ENCODE measurements around the gene SMG9.

Gene SMG9

DNA sequence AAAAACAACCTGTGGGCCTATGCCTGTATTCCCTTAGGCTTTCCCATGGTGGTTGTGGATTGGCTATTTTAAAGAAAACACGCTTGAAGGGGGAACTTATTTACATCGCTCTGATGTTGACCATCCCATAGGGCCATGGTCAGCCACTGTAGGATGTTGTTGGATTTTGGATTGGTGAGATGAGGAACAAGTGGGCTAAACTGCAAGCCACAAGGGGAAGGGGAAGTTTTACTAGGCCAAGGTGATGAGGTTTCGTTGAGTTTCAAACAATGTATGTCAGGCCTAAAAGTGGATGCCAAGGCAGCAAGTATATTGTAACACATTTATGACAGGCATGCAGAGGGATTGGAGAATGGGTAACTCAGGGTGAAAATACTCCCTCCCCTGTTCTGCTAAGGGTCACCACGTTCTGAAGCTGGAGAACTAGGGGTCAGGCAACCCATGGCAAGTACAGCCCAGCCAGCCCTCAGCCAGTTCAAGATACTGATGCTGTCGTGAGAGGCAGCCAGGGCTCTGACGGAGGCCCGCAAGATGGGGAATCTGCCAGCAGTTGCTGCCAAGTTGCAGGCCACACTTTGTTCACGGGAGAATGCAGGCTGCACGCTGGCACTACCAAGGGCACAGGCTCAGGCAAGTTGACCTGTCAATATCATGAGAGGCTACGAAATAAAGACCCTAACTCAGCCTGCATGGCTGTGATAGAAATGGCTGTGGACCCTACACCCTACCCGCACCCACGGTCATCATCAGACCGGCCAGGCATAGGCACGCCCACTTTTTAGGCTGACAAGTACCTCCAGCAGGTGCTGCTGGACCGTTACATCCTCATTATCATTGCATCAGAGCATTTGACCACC lies 27.8 kb downstream of the SMG9 start:
- Histone ChIP-seq H3K4me1 (ENCODE audit: low read depth, poor library complexity, severe bottlenecking) (no peaks in the 10 kb centered on the region), H3K4me2 (no peak overlapping the region), H3K27ac (no peak overlapping the region), H2AFZ (ENCODE audit: low read depth) (no peak overlapping the region), H3K36me3 (ENCODE audit: insufficient read depth) (no peaks in the 10 kb centered on the region), H3K27me3 (ENCODE audit: insufficient read depth, low read depth) (no peaks in the 10 kb centered on the region), H3K4me3 (IDR thresholded peaks at IDR 0.05; ENCODE audit: insufficient read depth, low read depth, low read length) (no peak overlapping the region), H3K79me2 (ENCODE audit: insufficient read depth, low read depth) (no peaks in the 10 kb centered on the region), H3K9ac (no peak overlapping the region), H4K20me1 (ENCODE audit: insufficient read depth) (no peaks in the 10 kb centered on the region)
- TF ChIP-seq, protein P1, sequence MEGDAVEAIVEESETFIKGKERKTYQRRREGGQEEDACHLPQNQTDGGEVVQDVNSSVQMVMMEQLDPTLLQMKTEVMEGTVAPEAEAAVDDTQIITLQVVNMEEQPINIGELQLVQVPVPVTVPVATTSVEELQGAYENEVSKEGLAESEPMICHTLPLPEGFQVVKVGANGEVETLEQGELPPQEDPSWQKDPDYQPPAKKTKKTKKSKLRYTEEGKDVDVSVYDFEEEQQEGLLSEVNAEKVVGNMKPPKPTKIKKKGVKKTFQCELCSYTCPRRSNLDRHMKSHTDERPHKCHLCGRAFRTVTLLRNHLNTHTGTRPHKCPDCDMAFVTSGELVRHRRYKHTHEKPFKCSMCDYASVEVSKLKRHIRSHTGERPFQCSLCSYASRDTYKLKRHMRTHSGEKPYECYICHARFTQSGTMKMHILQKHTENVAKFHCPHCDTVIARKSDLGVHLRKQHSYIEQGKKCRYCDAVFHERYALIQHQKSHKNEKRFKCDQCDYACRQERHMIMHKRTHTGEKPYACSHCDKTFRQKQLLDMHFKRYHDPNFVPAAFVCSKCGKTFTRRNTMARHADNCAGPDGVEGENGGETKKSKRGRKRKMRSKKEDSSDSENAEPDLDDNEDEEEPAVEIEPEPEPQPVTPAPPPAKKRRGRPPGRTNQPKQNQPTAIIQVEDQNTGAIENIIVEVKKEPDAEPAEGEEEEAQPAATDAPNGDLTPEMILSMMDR (conservative IDR thresholded peaks at IDR 0.05; ENCODE audit: low read depth, low read length) = no peak

- Histone ChIP-seq H3K36me3 (ENCODE audit: insufficient read depth) (no peaks in the 10 kb centered on the region), H3K79me2 (ENCODE audit: insufficient read depth, low read depth) (no peaks in the 10 kb centered on the region), H3K9ac (no peak overlapping the region), H3K4me2 (no peak overlapping the region), H2AFZ (ENCODE audit: low read depth) (no peak overlapping the region), H3K4me1 (ENCODE audit: low read depth, poor library complexity, severe bottlenecking) (no peaks in the 10 kb centered on the region), H3K27me3 (ENCODE audit: insufficient read depth, low read depth) (no peaks in the 10 kb centered on the region), H3K4me3 (IDR thresholded peaks at IDR 0.05; ENCODE audit: insufficient read depth, low read depth, low read length) (no peak overlapping the region), H4K20me1 (ENCODE audit: insufficient read depth) (no peaks in the 10 kb centered on the region), H3K27ac (no peak overlapping the region)
- TF ChIP-seq, protein P1 (conservative IDR thresholded peaks at IDR 0.05; ENCODE audit: low read depth, low read length) = no peak
Observed at GRCh38 chr19:43725468-43725867, 29.3 kb downstream of the SMG9 start.

DNA sequence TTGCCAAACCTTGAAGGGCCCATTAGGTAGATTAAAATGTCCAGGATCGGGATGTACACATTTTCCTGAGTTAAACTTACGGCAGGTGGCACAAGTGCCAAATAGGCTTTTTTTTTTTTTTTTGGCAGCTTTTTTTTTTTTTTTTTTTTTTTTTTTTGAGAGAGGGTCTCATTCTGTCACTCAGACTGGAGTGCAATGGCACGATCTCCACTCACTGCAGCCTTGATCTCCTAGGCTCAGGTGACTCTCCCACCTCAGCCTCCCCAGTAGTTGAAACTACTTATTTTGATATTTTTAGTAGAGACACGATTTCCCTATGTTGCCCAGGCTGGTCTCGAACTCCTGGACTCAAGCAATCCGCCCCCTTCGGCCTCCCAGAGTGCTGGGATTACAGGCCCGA lies 29.9 kb downstream of the SMG9 start:
- no peaks in the 10 kb centered on the region for H4K20me1 ChIP-seq (ENCODE audit: insufficient read depth)
- H3K4me1 ChIP-seq (ENCODE audit: low read depth, poor library complexity, severe bottlenecking) = no peaks in the 10 kb centered on the region
- H2AFZ ChIP-seq (ENCODE audit: low read depth) = no peak overlapping the region
- H3K36me3 ChIP-seq (ENCODE audit: insufficient read depth) = no peaks in the 10 kb centered on the region
- TF ChIP-seq, protein P1 (conservative IDR thresholded peaks at IDR 0.05; ENCODE audit: low read depth, low read length) = no peak
- no peaks in the 10 kb centered on the region for H3K27me3 ChIP-seq (ENCODE audit: insufficient read depth, low read depth)
- H3K9ac ChIP-seq = no peak overlapping the region
- no peak overlapping the region for H3K4me2 ChIP-seq
- no peak overlapping the region for H3K27ac ChIP-seq
- no peaks in the 10 kb centered on the region for H3K79me2 ChIP-seq (ENCODE audit: insufficient read depth, low read depth)
- no peak overlapping the region for H3K4me3 ChIP-seq (IDR thresholded peaks at IDR 0.05; ENCODE audit: insufficient read depth, low read depth, low read length)

GRCh38 chr19:43723588-43723987 lies 31.2 kb downstream of the SMG9 start:
- Histone ChIP-seq H3K27ac (no peak overlapping the region), H3K36me3 (ENCODE audit: insufficient read depth) (no peaks in the 10 kb centered on the region), H2AFZ (ENCODE audit: low read depth) (no peak overlapping the region), H4K20me1 (ENCODE audit: insufficient read depth) (no peaks in the 10 kb centered on the region), H3K79me2 (ENCODE audit: insufficient read depth, low read depth) (no peaks in the 10 kb centered on the region), H3K9ac (no peak overlapping the region), H3K4me2 (no peak overlapping the region), H3K27me3 (ENCODE audit: insufficient read depth, low read depth) (no peaks in the 10 kb centered on the region), H3K4me3 (IDR thresholded peaks at IDR 0.05; ENCODE audit: insufficient read depth, low read depth, low read length) (no peak overlapping the region), H3K4me1 (ENCODE audit: low read depth, poor library complexity, severe bottlenecking) (no peaks in the 10 kb centered on the region)
- TF ChIP-seq, protein P1 (conservative IDR thresholded peaks at IDR 0.05; ENCODE audit: low read depth, low read length) = no peak
